Bone marrow (tissue), 2 donors: Measurements from ENCODE around the gene PTPRN2.

ENCODE experiments used
- DNase-seq, 2 donors: peaks; one replicate each; lab custom pipeline; 2025; lab: John Stamatoyannopoulos, UW

Gene PTPRN2

DNA sequence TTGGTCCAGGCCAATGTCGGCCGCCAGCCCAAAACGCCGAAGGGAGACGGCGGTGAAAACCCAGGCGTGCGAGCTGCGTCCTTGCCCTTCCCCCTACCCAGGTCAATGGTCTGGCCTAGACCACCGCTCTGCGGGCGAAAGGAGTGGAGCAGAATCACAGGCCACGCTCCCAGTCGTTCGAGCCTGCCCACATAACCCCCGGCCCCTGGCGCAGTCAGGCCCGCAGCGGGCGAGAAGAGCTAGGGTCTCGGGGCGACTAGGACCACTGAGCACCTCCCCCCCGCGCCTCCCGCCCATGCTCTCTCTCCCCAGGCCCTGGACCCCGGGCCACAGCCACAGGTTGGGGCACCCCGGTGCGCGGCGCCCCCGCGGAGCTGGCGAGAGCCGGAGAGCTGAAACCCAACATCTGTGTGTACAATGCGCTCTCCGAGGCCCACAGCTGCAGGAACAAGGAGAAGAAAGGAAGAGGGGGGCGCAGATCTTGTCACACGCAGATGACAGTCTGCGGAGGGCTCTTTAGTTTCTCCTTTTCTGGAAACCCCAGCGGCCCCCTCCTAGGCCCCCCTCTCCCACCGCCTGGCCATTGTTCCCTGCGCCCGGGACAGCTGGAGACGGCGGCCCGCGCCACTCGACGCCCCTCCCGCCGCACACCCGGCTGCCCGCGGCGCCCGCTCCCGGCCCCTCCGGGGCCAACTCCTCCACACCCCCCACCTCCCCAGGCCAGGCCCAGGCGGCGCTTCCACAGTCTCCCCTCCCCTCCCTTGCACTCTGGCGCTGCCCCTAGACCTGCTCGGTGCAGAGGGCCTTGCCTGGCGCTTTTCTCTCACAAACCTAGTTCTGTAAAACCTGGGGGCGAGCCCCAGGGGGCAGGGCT is 895.8 kb downstream of the PTPRN2 start:
- no peak for DNase-seq

DNA sequence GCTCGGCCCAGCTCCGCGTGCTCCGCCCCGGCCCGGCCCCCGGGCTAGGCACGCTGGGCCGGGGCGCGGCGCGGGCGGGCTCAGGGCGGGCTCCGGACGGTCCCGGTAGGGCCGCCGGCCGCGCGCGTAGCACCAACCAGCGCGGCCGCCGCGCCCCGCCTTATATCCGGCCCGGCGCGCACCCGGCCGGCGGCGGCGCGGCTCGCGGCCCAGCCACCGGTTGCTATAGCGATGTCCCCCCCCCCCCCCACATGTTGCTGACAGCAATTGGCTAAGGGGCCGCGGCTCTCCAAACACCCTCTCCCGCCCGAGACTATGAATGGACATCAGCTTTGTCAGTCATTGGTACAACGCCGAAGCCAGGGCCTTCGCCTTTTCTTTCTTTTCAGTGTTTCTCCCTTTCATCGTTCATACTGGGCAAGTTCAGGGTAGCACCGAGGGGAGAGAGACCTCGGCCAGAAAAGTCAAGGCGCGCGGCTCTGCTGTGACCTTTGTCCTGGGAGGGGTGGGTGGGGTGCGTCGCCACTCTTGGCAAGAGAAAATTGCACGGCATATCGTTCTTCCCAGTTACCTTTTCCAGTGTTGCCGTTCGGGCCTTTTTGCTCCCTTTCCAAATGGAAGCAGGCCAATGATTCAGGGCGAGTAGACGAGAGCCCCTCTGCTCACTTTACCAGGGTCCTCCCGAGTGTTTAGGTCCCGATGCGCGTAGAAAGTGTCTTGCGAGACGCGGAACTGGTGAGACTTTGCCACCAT is 896.6 kb downstream of the PTPRN2 start:
- DNase-seq = no peak

DNA sequence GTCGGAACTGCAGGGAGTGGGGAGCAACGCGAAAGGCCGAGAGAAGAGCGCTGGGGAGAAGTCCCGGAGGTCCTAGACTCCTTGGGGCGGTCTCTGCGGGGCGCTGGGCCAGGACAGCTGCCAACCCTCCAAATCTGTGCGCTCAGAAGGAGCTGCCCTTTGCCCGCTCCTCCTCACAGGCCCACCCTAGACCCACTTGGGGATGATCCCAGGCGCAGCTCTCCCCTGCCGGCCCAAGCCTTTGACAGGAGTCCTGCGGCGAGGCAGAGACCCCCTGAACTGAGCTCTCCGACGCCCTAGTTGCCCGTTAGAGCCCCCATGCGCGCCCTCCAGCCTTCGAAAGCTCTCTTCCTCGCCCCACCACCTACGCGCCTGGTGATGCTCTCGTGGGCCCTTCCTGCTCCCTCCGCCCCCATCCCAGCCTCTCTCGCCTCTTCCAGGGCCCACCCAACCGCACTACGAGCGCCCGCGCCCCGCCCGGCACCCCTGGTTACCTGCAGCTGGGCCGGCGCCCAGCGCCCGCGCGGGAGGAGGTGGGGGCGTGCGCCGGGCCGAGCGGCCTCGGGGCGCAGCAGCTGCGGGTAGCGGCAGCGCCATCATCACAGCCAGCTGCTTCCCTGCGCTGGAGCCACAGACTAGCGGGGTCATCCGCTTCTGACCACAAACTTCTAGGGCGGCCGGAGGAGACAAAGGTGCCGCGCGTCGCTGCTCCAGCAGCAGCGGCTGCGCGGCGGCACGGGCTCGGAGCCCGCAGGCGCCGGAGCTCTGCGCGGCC is 897.4 kb downstream of the PTPRN2 start:
- no peak for DNase-seq

DNA sequence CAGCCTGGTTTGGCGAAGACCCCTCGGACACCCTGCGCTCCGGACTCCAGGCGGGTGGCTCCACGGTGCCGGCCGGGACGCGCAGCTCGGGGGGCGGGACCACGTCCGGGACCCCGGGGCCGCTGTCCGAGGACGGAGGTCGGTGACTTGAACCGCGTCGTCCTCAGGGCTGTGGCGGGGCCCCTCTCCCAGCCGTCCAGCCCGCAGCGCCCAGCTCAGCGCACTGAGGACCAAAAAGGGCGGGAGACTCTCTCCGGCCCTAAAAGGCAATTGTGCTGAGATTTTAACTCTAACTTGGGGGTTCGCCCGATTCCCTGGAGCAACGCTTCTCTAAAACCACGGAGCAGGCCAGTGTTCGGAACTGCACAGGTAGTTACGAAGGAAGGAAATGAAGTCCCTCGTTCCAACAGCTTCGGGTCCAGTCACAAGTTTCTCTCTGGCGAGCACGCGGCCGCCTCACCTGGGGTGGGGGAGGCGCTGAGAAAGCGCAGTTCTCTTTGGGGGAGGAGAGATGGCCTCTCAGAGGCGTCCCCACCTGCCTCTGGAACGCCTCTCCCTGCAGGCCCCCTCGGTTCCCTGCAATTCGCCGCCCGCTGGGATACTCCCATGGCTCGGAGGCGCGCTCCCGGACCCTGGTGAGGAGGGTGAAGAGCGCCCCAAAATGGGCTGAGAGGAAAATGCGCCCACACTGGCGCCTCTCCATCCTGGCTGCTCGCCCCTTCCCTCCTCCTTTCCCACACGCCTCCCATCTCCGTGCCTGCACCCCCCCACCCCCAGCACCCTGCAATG is 898.2 kb downstream of the PTPRN2 start:
- no peak for DNase-seq

DNA sequence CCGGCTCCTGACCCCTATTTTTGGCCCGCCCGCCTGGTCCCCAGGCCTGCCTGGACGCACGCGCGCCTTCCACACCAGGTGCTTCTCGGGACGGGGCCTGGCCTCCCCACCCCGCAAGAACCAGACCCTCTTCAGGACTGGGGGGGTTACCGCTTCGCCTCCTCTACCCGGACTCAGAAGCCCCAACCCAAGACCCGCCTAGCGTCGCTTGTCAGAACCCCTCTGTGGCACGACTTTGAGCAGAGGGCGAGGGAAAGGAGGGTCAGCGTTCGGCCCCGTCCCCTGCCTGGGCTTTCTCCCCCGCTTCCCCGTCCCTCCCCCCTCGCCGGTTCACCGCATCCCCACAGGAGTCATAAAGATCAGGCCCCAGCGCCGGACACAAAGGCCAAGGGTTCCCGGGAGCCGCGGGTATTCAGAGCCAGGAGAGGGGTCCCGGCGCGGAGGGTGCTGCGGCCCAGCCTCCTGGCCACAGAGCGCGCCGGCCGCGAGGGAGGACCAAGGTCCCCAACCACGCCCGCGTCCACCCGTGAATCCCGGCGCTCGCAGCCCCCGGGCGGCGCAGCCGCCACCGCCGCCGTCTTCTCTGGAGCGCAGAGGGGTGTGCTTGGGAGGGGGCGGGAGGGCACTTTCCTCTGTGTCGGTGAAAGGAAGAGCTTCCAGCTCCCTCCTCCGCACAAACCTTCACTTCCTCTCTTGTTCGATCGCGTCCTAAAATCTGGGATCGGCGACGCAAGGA is 898.9 kb downstream of the PTPRN2 start:
- DNase-seq = no peak

DNA sequence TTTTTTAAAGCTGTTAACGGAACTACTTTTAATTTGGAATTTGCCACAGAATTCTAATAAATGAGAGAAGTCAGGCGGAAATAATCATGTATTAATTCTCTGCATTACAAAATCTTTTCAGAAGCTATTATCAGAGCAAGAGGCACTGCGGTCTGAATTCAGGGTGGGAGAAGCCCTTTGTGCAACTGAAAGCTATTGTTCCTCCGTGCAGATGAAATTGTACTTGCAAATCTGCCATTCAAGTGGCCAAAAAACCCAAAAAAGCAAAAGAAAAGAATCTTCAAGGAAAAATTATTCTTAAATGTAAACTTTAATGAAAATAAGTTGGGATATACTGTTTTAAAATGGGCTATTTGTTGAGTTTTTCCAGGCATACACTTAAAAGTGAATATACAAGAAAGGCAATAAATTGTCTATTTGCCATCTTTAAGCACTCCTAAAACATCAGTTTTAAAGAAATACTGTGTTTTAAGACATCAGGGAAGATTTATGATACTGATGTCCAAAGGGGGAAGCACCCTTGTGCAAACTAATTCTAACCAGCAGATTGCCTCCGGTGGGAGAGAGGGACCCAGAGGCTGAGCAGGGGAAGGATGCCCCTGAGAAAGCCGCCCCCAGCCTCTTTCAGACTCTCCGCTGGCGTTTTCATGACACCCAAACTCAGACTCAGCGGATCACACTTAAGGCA is 899.6 kb downstream of the PTPRN2 start:
- no peak for DNase-seq

DNA sequence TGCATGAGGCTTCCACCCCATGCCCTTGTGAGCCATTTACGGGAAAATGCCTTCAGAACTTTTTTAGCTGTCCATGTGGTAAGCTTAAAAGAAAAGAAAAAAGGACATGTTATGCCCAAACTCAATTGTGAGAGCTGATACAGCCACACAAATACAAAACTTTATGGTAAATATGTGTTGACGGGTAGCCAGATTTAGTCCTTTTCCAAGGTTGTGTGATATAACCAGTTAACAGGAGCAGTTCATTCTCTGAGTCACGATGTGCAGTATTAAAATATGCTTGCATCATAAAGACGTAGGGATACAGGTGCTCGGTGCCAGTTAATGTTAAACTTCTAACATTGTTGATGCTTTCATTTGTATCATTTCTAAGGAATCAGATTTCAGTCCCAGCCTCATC is 900.5 kb downstream of the PTPRN2 start:
- no peak for DNase-seq

DNA sequence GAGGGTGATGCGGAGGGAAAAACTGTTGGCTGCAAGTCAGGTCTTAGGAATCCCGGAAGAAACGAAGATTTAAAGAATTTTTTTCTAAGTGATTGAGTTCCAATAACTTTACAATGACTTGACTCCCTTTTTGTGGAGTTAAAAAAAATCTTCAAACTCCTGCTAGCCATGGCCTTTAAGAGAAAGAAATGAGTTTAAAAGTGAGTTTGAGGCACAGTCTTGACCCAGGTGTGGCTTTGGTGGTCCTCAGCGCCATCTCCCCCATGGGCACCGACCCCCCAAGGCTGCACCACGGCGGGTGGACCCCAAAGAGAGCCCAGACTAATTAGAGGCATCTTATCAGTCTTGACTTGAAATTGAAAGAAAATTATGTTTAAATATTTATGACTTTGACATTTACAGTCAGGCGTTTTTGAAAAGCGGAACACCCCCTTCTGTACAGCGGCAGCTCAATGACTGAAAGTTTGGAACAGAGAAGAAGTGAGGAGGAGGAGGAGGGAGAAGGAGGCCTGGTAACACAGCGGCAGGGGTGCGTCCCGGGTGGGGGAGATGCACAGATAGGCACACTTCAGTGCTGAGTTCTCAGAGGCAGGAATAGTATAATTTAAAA is 901.2 kb downstream of the PTPRN2 start:
- DNase-seq = no peak

DNA sequence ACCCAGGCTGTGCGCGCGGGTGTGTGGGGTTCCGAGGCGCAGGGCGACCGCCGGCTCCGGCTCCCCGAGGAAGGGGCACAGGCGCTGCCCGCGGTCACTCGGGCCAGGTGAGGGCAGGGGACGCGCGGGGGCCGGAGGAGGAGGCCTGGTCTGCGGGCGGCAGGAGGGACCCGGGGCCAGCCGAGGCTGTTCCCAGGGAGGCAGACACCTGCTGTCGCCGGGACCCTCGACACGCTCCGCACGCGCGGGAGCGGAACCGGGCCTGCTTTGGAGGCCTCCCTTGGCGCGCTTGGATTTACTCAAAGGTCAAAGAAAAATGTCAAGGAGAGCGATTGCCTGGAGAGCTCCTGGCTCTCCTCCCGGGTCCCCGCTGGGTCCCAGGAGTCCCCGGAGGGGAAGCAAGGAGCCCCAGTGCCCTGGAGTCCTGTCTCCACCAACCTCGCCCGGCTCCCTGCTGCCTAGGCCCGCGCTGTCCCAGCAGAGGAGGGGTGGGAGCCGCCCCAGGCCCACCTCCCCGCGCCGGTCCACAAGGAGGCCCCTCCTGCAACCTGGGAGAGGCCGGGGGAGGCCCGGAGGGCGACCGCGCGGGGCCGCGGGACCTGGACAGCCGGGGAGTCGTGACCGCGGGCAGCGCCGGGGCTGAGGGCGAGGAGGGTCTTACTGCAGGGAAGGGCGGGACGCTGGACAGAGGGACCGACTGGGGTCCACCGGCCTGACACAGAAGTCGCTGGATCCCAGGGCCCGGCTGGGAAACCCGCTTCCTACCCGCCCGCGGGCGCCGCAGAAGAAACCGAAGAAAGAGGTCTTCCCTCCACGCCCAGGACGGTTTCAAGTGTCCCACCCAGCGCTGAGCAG is 902.0 kb downstream of the PTPRN2 start:
- DNase-seq = no peak

DNA sequence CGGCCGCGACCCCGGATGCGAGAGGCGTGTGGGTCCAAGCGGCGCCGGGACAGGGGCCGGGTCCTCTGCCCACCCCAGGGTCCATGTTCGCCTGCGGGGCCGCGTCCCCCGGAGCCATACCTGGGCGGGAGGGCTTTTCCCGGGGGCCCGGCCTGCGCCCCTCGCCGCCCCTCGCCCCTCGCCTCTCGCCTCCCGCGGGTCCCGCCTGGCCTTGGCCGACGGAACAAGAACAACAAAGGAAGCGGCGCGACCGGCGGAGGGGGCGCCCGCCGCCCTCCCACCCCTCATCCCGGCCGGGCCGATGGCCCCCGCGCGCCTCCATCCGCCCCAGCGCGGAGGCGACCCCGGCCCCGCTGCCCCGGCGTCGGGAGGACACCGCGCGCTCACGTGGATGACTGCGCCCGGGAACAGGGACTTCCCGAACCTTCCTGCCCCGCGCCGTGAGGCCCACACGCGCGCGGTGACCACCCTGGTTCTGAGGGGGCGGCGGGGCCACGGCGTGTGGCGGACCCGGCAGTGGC is 902.7 kb downstream of the PTPRN2 start:
- no peak for DNase-seq

DNA sequence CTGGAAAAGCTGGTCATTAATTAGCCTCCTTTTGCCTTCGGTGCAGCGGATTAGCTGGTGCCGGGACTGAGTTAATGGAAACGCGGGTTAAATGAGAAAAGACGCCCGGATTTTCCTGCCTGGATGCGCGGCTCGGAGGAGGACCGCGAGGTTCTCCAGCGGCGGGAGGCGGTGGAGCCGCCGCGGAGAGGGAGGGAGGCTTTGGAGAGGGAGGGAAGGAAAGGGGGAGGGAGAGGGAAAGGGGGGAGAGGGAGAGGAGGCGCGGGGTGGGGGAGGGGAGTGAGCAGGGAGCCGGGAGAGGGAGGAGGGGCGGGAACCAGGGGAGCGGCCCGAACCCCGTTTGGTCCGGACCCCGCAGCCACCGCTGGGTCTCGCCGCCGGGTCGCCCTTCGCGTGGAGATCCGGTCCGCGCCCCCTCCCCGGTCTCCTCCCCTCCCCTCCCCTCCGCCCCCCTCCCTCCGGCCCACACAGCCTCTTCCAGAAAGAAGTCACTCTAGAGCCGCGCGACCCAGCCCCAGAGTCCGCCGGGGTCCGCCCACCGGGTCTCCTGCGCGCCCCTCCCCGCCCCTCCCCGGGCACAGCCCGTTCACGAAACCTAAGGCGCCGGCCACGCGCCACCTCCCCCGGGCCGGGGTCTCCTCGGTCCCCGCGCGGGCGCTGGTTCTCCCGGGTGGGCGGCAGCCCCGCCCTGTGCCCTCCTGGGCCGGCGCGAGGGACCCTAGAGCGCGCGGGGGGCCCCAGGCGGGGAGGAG is 903.3 kb downstream of the PTPRN2 start:
- DNase-seq = no peak

DNA sequence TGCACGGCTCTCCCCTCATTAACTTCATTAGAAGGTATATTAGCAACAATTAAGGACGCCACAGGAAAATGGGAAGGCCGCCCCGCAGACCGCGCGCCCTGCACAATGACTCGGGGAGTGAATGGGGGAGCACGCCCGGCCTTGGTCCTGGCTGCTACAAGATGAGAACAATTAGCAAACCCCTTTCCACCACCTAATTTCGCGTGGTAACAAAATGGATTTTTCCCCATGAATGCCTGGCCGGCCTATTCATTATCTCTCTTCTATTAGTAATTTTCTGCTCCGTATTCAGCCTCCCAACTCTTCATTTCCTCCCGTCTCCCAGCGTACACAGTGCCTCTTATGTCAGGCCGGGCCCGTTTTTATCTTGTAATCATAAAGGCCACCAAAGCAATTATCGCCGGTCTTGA is 903.9 kb downstream of the PTPRN2 start:
- DNase-seq = no peak

DNA sequence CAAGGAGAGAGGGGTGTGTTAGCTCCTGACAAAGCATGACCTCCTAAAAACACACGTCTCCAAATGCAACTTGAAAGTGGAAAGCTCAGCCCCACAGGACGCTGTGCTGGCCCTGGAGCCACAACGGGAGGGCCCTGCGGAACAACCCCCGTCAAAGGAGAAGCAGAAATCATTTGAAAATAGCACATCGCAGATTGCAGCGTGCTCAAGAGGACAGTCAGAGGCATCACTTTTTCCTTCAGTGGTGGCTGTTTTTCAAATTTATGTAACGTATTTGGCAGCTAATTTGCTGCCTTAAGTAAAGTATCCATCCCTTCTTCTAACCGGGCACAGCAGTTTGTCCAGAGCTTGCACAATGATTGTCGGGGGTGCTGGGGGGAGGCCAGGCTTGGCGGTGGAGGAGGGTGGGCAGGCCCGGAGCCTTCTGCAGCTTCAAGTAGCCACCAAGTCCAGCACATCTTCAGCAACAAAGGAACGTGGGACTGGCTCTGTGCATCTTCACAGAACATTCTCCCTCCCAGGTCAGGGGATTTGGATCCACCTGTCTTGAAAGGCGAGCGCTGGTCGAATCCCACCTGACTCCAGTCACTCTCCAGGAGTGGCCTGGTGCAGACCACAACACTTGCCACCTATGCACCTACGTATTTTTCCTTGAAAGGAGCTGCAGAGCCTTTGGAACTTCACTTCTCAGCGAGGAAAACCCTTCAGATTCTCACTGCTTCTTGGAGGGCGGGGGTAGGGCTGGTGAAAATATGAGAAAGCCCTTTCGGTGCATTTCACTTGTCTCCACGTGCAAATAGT is 904.5 kb downstream of the PTPRN2 start:
- no peak for DNase-seq

DNA sequence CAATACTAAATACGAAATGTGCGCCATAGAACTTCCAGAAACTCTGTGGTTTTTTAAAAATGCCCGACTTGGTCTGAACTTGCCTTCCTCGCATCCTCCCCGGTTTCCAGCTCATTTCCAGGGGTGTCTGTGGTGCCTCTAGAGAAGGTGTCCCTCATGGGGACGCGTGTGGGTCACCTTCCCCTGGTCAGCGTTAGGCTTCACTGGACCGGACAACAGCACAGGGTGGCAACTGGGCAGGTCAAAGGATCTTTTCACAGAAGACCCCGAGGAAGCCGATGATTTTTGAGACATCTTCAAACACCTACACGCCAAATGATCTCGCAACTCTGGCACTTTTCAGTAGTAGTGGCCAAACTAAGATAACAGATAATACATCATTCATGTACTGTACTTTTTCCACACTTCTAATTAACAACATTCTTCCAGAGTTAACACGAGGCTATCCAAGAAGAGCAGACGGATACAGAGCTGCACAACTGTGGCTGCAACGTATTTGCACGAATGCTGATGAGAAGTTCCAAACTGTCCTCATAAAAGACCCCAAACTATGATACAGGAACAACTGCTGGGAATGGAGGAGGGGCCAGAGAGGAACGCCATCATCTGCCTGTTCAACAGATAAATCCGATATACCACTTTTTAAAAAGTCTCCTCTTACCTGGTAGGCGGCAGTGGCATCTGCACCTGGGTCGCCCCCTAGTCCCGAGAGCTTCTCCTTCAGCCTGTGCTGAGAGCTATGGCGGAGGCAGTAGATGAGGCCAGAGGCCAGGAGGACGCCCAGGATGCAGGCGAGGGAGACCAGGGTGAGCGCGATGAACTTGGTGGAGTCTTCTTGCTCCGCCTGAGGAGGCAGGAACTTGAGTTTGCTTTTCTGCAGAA is 905.3 kb downstream of the PTPRN2 start:
- DNase-seq = no peak

DNA sequence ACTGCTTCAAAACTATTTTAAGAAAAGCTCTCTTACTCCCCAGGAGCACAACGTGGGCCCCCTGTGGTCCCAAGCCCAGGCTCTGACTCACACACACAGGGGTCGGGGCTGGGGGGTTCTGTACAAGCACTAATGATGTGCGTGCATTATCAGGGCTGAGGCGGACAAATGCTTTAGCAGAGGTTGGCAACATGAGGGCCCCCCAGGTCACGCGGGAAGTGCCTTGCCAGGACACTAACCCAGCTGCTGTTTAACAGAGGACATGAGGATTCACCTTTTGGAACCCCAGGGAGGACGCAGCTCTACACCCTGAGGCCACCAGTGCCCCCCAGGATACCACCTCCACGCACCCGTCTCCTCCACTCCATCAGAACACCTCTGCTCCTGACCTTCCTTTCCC is 908.0 kb downstream of the PTPRN2 start:
- no peak for DNase-seq

DNA sequence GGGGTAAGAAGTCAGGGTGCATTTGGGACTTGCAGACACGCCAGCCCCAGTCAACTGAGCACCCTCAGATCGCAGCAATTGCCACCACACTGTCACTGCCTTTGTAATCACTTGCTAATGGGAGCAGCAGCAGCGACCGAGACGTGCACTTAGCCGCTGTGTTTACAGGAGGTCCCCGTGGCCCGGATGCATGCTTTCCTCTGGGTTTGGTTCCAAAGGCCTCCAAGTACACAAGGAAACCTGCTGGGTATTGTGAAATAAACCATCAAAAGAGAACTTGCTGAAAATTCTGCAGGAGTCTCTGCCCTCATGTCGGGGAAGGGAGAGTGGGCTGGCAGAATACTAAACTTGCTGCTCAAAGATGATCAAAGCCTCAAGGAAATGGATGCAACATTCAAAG is 909.1 kb downstream of the PTPRN2 start:
- DNase-seq = no peak
